B cell (primary cell): ENCODE results near the gene TAS1R1. TPM values are rescaled to one million over a fixed set of nuclear protein-coding genes. Genes with fewer than 3 reads are reported as not detected.

Source experiments
- ATAC-seq: fragments of 200-7000 bp; cut with Tn5 transposase; one replicate; pipeline ENCODE4 v1.10.0; 2021; ENCODE audit warnings: low read depth, mild to moderate bottlenecking, moderate number of reproducible peaks, moderate library complexity
- CTCF ChIA-PET: fragments of 350-600 bp; sonication (Branson Sonifier 250); formaldehyde crosslinking; loops from one replicate; lab custom pipeline; 2021; ENCODE audit warnings: antibody characterized with exemption, inconsistent platforms; lab: Charles Lee
- POLR2A ChIA-PET: fragments of 350-600 bp; sonication (Branson Sonifier 250); formaldehyde crosslinking; loops from one replicate; lab custom pipeline; 2021; ENCODE audit warnings: antibody characterized with exemption; lab: Charles Lee
- DNase-seq: peaks from one replicate; pipeline ENCODE4 v3.0.0; 2013
- H2AFZ ChIP-seq: 2 replicates; pipeline ENCODE4 v1.6.1; 2012; ENCODE audit warnings: mild to moderate bottlenecking, low read depth, low read length; ENCODE audit not compliant: insufficient read depth, poor library complexity, severe bottlenecking
- H3K27ac ChIP-seq, 2 donors: 1 replicate in 1 of 2; 2 replicates in 1 of 2; pipeline ENCODE4 v1.5.1; 2012 to 2013; ENCODE audit warnings: low read length in 2 of 2, mild to moderate bottlenecking in 2 of 2, moderate library complexity in 1 of 2
- H3K27me3 ChIP-seq, 4 experiments: fragments of 200-600 bp in 1 of 4; sonication (generic) in 1 of 4; replicated peaks in 1 of 4; 1 replicate in 2 of 4; 2 replicates in 2 of 4; pipeline versions ENCODE4 v1.6.1 to v1.7.0; 2013 to 2016; ENCODE audit warnings: low read length in 3 of 4, mild to moderate bottlenecking in 2 of 4, mixed read lengths in 1 of 4, moderate library complexity in 1 of 4; ENCODE audit not compliant: insufficient read depth in 4 of 4, control insufficient read depth in 3 of 4; ENCODE audit errors: control extremely low read depth in 1 of 4
- H3K36me3 ChIP-seq, 2 experiments: replicated peaks in 1 of 2; 1 replicate in 1 of 2; 2 replicates in 1 of 2; pipeline versions ENCODE4 v1.6.1 to v1.7.1; 2013; ENCODE audit warnings: low read length in 1 of 2; ENCODE audit not compliant: insufficient read depth in 2 of 2, control insufficient read depth in 1 of 2; ENCODE audit errors: control extremely low read depth in 1 of 2, extremely low read depth in 1 of 2
- H3K4me1 ChIP-seq, 2 donors: fragments of 200-600 bp in 1 of 2; sonication (generic) in 1 of 2; 1 replicate in 1 of 2; 2 replicates in 1 of 2; pipeline versions ENCODE4 v1.5.1 to v1.6.1; 2013 to 2017; ENCODE audit warnings: low read length in 2 of 2; ENCODE audit not compliant: control insufficient read depth in 2 of 2, insufficient read depth in 2 of 2
- H3K4me2 ChIP-seq: replicated peaks from 2 replicates; pipeline ENCODE3; 2012; ENCODE audit warnings: mild to moderate bottlenecking, low read depth, low read length; ENCODE audit not compliant: poor library complexity, severe bottlenecking
- H3K4me3 ChIP-seq, 5 experiments: fragments of 200-600 bp in 1 of 5; sonication (generic) in 1 of 5; 1 replicate in 3 of 5; 2 replicates in 2 of 5; pipeline versions ENCODE4 v1.5.1 to v1.7.0; 2011 to 2016; ENCODE audit warnings: low read length in 4 of 5, mild to moderate bottlenecking in 4 of 5, low read depth in 2 of 5, control low read depth in 1 of 5, moderate library complexity in 1 of 5; ENCODE audit not compliant: insufficient read depth in 1 of 5; ENCODE audit errors: control extremely low read depth in 1 of 5, extremely low read depth in 1 of 5
- H3K79me2 ChIP-seq: fragments of 200-600 bp; sonication (generic); one replicate; pipeline ENCODE4 v1.6.0; 2016; ENCODE audit warnings: low read length; ENCODE audit not compliant: control insufficient read depth, insufficient read depth
- H3K9ac ChIP-seq: fragments of 200-600 bp; sonication (generic); 2 replicates; pipeline ENCODE4 v1.6.1; 2017; ENCODE audit warnings: mild to moderate bottlenecking, low read length, moderate library complexity
- H3K9me3 ChIP-seq, 3 donors: one replicate each; pipeline versions ENCODE4 v1.6.1 to v1.7.1; 2013; ENCODE audit warnings: low read length in 2 of 3; ENCODE audit not compliant: control insufficient read depth in 2 of 3, insufficient read depth in 1 of 3; ENCODE audit errors: control extremely low read depth in 1 of 3
- H4K20me1 ChIP-seq: 2 replicates; pipeline ENCODE4 v1.6.0; 2012; ENCODE audit warnings: mild to moderate bottlenecking, low read length; ENCODE audit not compliant: insufficient read depth, control insufficient read depth, poor library complexity, severe bottlenecking
- H3K27ac Mint-ChIP-seq: one replicate; pipeline ENCODE4 v1.8.0; 2021; ENCODE audit warnings: mixed read lengths
- H3K27me3 Mint-ChIP-seq: one replicate; pipeline ENCODE4 v1.8.0; 2021; ENCODE audit warnings: mixed read lengths
- H3K4me1 Mint-ChIP-seq: one replicate; pipeline ENCODE4 v1.8.0; 2021; ENCODE audit warnings: mixed read lengths
- H3K4me3 Mint-ChIP-seq: one replicate; pipeline ENCODE4 v1.8.0; 2021; ENCODE audit warnings: mixed read lengths
- H3K9me3 Mint-ChIP-seq: one replicate; pipeline ENCODE4 v1.8.0; 2022; ENCODE audit warnings: mixed read lengths; ENCODE audit not compliant: insufficient read depth
- CTCF ChIP-seq: fragments of 200-600 bp; IDR thresholded peaks from one replicate; pipeline ENCODE4 v1.8.0; 2022; ENCODE audit warnings: antibody characterized with exemption, mild to moderate bottlenecking
- EZH2 ChIP-seq: IDR thresholded peaks from 2 replicates; pipeline ENCODE4 v1.6.1; 2012; ENCODE audit warnings: borderline replicate concordance, low read depth, mild to moderate bottlenecking, moderate library complexity, low read length; ENCODE audit not compliant: insufficient read depth, poor library complexity, severe bottlenecking
- WGBS: methylation state at CpG from one replicate; pipeline ENCODE4 v1.1.5; 2013; ENCODE audit warnings: missing lambda C conversion rate; ENCODE audit not compliant: insufficient coverage; 5-methylcytosine and 5-hydroxymethylcytosine counted together
- intact Hi-C: fragments of 100-400 bp; cut with micrococcal nuclease; formaldehyde crosslinking; loops from one replicate; pipeline ENCODE4 v1.10.0; 2022
- polyA plus RNA-seq: library from polyadenylated mRNA; depleted of rRNA; stranded (reverse); fragments of >200 nt; gene quantifications from 2 replicates; pipeline ENCODE4 v1.2.3, GENCODE V29; 2012
- total RNA-seq, 2 donors: library from RNA; stranded (reverse); fragments of 120-200 nt in 1 of 2; gene quantifications; 1 replicate in 1 of 2; 2 replicates in 1 of 2; pipeline versions ENCODE4 v1.2.3 to v1.2.4, GENCODE V29; 2013 to 2022

TAS1R1 gene
- total and polyA plus RNA-seq, 2 donors (not counting 1 experiment from before 2014, with no cell fraction given): 0.09 TPM; not detected in 1

- no peak overlapping the region for H3K4me2 ChIP-seq
- POLR2A ChIA-PET: no interaction called here
- no peak overlapping the region for H3K4me3 ChIP-seq
- Mint-ChIP-seq H3K4me3 (no peak overlapping the region), H3K9me3 (no peaks in the 10 kb centered on the region), H3K4me1 (peaks cover 8% of the 10 kb centered on the region), H3K27me3 (no peaks in the 10 kb centered on the region), H3K27ac (no peak overlapping the region)
- WGBS: 91% methylated on average over 24 of the region's 25 CpGs
- CTCF ChIA-PET: no interaction called here
- H3K27me3 ChIP-seq: no peaks in the 10 kb centered on the region
- TF ChIP-seq EZH2: no peak
- TF ChIP-seq CTCF: no peak
- peaks cover 0 to 44% of the 10 kb centered on the region in 2 experiments for H3K36me3 ChIP-seq
- DNase-seq (no peak), ATAC-seq (no peak)
- H3K9me3 ChIP-seq: no peaks in the 10 kb centered on the region
- intact Hi-C loops: no loop called here
- no peak overlapping the region for H3K9ac ChIP-seq
- peaks cover 62% of the 10 kb centered on the region for H4K20me1 ChIP-seq
- H3K4me1 ChIP-seq: peaks cover 0 to 18% of the 10 kb centered on the region in 2 donors
- no peak overlapping the region for H3K27ac ChIP-seq
- H2AFZ ChIP-seq: no peak overlapping the region
- peaks cover 19% of the 10 kb centered on the region for H3K79me2 ChIP-seq
These were observed 33.2 kb downstream of the TAS1R1 start for GRCh38 chr1:6588128-6588892.

- Histone ChIP-seq H3K4me1 (peaks cover 0 to 18% of the 10 kb centered on the region in 2 donors), H2AFZ (no peak overlapping the region), H3K4me2 (no peak overlapping the region), H3K4me3 (no peak overlapping the region), H3K27ac (no peak overlapping the region), H3K36me3 (peaks cover 0 to 51% of the 10 kb centered on the region in 2 experiments), H3K9me3 (no peaks in the 10 kb centered on the region), H3K79me2 (peaks cover 19% of the 10 kb centered on the region), H3K27me3 (no peaks in the 10 kb centered on the region), H3K9ac (no peak overlapping the region), H4K20me1 (peaks cover 61% of the 10 kb centered on the region)
- ChIA-PET POLR2A (interaction anchor here (1.2 kb wide), 1 partner anchor 14 kb away, joined by 4 read pairs; the partner anchor contains the start of gene KLHL21), CTCF (no interaction called here)
- H3K27me3 Mint-ChIP-seq: no peaks in the 10 kb centered on the region
- H3K27ac Mint-ChIP-seq: peak overlapping the region; percentile 20
- 78% methylated on average over 24 of the region's 24 CpGs for WGBS
- no peak for DNase-seq
- H3K9me3 Mint-ChIP-seq: no peaks in the 10 kb centered on the region
- H3K4me1 Mint-ChIP-seq: peaks cover 8% of the 10 kb centered on the region
- no peak for TF ChIP-seq CTCF
- TF ChIP-seq EZH2: no peak
- H3K4me3 Mint-ChIP-seq: no peak overlapping the region
- no peak for ATAC-seq
- intact Hi-C loops: no loop called here
These were observed 33.9 kb downstream of the TAS1R1 start for GRCh38 chr1:6588893-6589520.
